Measurements from ENCODE around the gene APOH. TPM values are rescaled to one million over a fixed set of nuclear protein-coding genes. Genes with fewer than 3 reads are reported as not detected.

The APOH gene
- total RNA-seq, 6 experiments from 2014 or later: not detected

DNA sequence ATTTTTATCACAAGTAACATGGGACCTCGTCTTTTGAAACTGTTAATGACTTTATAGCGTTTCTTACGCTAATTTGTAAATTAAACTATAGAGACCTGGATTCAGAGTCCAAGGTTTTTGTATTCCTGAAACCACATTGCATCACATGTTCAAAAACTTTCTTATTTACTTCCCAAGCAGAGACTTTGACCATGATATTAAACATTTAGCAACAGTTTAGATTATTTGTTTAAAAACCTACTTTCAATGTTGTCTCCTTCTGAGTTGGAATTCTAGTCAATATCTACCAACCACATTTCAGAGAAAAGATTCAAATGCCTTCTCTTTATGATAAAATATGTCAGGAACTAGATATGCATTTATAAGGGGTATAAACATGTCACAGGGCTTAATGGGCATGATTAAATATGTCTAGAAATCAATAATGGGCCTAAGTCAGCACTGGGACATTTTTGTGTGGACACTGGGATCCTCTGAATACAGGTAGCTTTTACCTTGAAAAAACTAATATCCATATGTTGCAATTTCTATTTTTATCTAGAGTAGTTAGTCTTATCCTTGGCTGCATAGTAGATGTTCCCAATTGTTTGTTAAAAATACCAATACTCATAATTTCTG lies 6.3 kb upstream of the APOH start:
- Mint-ChIP-seq H3K4me1 (ENCODE audit: low read depth) (peaks cover 16% of the 10 kb centered on the region), H3K36me3 (ENCODE audit: low read depth) (no peaks in the 10 kb centered on the region), H3K27me3 (ENCODE audit: insufficient read depth) (no peaks in the 10 kb centered on the region; the same call in none of the 2 replicates), H3K27ac (no peak overlapping the region), H3K4me3 (no peak overlapping the region), H3K9me3 (no peaks in the 10 kb centered on the region)
- no peak for DNase-seq
- TF ChIP-seq, protein P1, sequence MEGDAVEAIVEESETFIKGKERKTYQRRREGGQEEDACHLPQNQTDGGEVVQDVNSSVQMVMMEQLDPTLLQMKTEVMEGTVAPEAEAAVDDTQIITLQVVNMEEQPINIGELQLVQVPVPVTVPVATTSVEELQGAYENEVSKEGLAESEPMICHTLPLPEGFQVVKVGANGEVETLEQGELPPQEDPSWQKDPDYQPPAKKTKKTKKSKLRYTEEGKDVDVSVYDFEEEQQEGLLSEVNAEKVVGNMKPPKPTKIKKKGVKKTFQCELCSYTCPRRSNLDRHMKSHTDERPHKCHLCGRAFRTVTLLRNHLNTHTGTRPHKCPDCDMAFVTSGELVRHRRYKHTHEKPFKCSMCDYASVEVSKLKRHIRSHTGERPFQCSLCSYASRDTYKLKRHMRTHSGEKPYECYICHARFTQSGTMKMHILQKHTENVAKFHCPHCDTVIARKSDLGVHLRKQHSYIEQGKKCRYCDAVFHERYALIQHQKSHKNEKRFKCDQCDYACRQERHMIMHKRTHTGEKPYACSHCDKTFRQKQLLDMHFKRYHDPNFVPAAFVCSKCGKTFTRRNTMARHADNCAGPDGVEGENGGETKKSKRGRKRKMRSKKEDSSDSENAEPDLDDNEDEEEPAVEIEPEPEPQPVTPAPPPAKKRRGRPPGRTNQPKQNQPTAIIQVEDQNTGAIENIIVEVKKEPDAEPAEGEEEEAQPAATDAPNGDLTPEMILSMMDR (IDR thresholded peaks at IDR 0.05): no peak

- peaks cover 7% of the 10 kb centered on the region for H3K4me1 Mint-ChIP-seq (ENCODE audit: low read depth)
- no peaks in the 10 kb centered on the region; the same call in none of the 2 replicates for H3K27me3 Mint-ChIP-seq (ENCODE audit: insufficient read depth)
- no peak for DNase-seq
- no peaks in the 10 kb centered on the region for H3K9me3 Mint-ChIP-seq
- TF ChIP-seq, protein P1 (IDR thresholded peaks at IDR 0.05): no peak
- H3K4me3 Mint-ChIP-seq: no peak overlapping the region
- no peak overlapping the region for H3K27ac Mint-ChIP-seq
- no peaks in the 10 kb centered on the region for H3K36me3 Mint-ChIP-seq (ENCODE audit: low read depth)
Measured at GRCh38 chr17:66234611-66235010, 5.4 kb upstream of the APOH start.

GRCh38 chr17:66233023-66233753 lies 4.0 kb upstream of the APOH start:
- no peak overlapping the region for H3K4me3 Mint-ChIP-seq
- H3K4me1 Mint-ChIP-seq (ENCODE audit: low read depth): no peaks in the 10 kb centered on the region; the same call in 1 of the 2 replicates
- H3K27ac Mint-ChIP-seq: no peak overlapping the region
- TF ChIP-seq, protein P1 (IDR thresholded peaks at IDR 0.05): no peak
- H3K27me3 Mint-ChIP-seq (ENCODE audit: insufficient read depth): peaks cover under 1% of the 10 kb centered on the region
- H3K9me3 Mint-ChIP-seq: no peaks in the 10 kb centered on the region
- no peaks in the 10 kb centered on the region for H3K36me3 Mint-ChIP-seq (ENCODE audit: low read depth)
- DNase-seq: no peak

GRCh38 chr17:66230922-66231591 lies 1.8 kb upstream of the APOH start:
- Mint-ChIP-seq H3K27ac (no peak overlapping the region), H3K36me3 (ENCODE audit: low read depth) (no peaks in the 10 kb centered on the region), H3K4me1 (ENCODE audit: low read depth) (no peaks in the 10 kb centered on the region; the same call in 1 of the 2 replicates), H3K9me3 (no peaks in the 10 kb centered on the region), H3K4me3 (no peak overlapping the region), H3K27me3 (ENCODE audit: insufficient read depth) (peaks cover 6% of the 10 kb centered on the region)
- TF ChIP-seq, protein P1 (IDR thresholded peaks at IDR 0.05): no peak
- DNase-seq: no peak

DNA sequence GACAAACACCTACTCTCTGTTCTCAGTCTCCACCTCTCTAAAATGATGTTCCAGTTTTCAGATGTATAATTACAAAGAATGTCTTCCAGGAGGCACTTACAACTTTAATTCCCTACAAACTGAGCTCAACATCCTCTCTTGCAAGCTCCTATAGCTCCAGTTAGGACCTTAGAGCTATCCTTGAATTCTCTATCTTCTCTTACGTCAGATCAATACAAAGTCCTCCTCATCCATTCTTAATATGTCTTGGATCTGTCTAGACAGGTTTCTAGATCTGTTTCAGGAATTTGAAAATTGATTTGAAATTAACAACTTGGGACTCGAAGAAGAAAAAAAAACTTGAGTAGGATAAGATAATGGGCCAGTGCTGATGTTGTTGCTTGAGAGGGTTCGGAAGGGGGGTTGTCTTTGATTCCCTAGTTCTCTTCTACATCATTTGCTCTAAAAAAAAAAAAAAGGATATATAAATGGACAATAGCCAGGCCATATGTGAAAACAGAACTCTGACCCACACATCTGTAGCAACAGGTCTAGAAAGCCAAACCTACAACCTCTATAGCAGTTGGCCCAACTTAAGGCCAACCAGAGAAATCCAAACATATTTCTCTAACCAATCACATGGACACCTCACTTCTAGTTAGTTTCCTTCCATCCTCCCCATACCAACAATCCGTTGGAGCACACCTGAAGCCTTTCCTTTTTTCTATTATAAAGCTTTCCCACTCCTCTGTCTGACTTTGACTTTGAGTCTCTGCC lies 746 bp upstream of the APOH start:
- no peak for DNase-seq
- Mint-ChIP-seq H3K4me3 (no peak overlapping the region), H3K27ac (no peak overlapping the region), H3K27me3 (ENCODE audit: insufficient read depth) (peaks cover 6% of the 10 kb centered on the region), H3K36me3 (ENCODE audit: low read depth) (no peaks in the 10 kb centered on the region), H3K4me1 (ENCODE audit: low read depth) (no peaks in the 10 kb centered on the region; the same call in 1 of the 2 replicates), H3K9me3 (no peaks in the 10 kb centered on the region)
- TF ChIP-seq, protein P1 (IDR thresholded peaks at IDR 0.05): no peak
